HG02759 (cell line): ENCODE results near the gene H3-3A.

ENCODE experiments used
- ATAC-seq: cut with Tn5 transposase; IDR thresholded peaks from one replicate; pipeline ENCODE4 v1.9.1; 2021; ENCODE audit warnings: mild to moderate bottlenecking, moderate library complexity; ENCODE audit not compliant: unreplicated experiment

H3-3A gene

GRCh38 chr1:226110249-226111097 is 48.0 kb downstream of the H3-3A start:
- peak; percentile 81 for ATAC-seq

GRCh38 chr1:226111098-226111882 is 48.8 kb downstream of the H3-3A start:
- no peak for ATAC-seq

GRCh38 chr1:226111883-226112261 is 49.4 kb downstream of the H3-3A start:
- ATAC-seq = no peak

GRCh38 chr1:226112626-226113025 is 50.1 kb downstream of the H3-3A start:
- ATAC-seq = no peak

GRCh38 chr1:226116673-226117072 is 54.2 kb downstream of the H3-3A start:
- ATAC-seq = no peak

- ATAC-seq = no peak
These were observed 54.8 kb downstream of the H3-3A start for GRCh38 chr1:226117330-226117729.

- no peak for ATAC-seq
These were observed 55.8 kb downstream of the H3-3A start for GRCh38 chr1:226118357-226118756.

GRCh38 chr1:226119169-226119568 is 56.7 kb downstream of the H3-3A start:
- ATAC-seq = no peak

GRCh38 chr1:226120398-226120797 is 57.9 kb downstream of the H3-3A start:
- no peak for ATAC-seq

GRCh38 chr1:226121049-226121586 is 58.6 kb downstream of the H3-3A start:
- ATAC-seq = no peak
